ENCODE data around the gene PHLDB3. TPM values are rescaled to one million over a fixed set of nuclear protein-coding genes. Genes with fewer than 3 reads are reported as not detected.

Gene PHLDB3
- total RNA-seq, 6 donors from 2014 or later = 1.8 to 22.6 (median 13.8) TPM

- no peaks in the 10 kb centered on the region for H3K27me3 ChIP-seq
- TF ChIP-seq EP300 (IDR thresholded peaks at IDR 0.05) (no peak), POLR2AphosphoS5 (IDR thresholded peaks at IDR 0.05) (no peak), POLR2A (IDR thresholded peaks at IDR 0.05) (no peak), CTCF (IDR thresholded peaks at IDR 0.05) (no peak)
- peaks cover 18 to 36% (median 20%) of the 10 kb centered on the region in 4 donors for H3K4me1 ChIP-seq
- peaks cover 0 to under 1% (median 0%) of the 10 kb centered on the region in 4 donors for H3K36me3 ChIP-seq
- DNase-seq (peak; percentile 35 to 69), ATAC-seq (ENCODE audit: low FRiP score in 2 of 2) (peak in 1 of 2 donors; percentile 0)
- WGBS, 2 donors = 0 to 1% methylated on average over 11 to 16 of the region's 16 CpGs
- H3K9me3 ChIP-seq = no peaks in the 10 kb centered on the region
- H3K27ac ChIP-seq = peak overlapping the region; percentile 84 to 89 (median 88)
- peak overlapping the region; percentile 47 to 81 (median 62) for H3K4me3 ChIP-seq
These were observed 28.0 kb upstream of the PHLDB3 start for GRCh38 chr19:43532571-43532961.

- ATAC-seq (ENCODE audit: low FRiP score in 2 of 2) (peak in 1 of 2 donors; percentile 50), DNase-seq (peak in 1 of 2 donors; percentile 32)
- Histone ChIP-seq H3K4me3 (peak overlapping the region in 3 of 4 donors; percentile 87 to 97 (median 89)), H3K27me3 (no peaks in the 10 kb centered on the region), H3K9me3 (no peaks in the 10 kb centered on the region), H3K4me1 (peaks cover 21 to 52% (median 31%) of the 10 kb centered on the region in 4 donors), H3K36me3 (no peaks in the 10 kb centered on the region), H3K27ac (peak overlapping the region; percentile 74 to 90 (median 85))
- 47 to 57% methylated on average over 13 of the region's 13 CpGs for WGBS, 2 donors
- no peak for TF ChIP-seq POLR2A (IDR thresholded peaks at IDR 0.05)
- TF ChIP-seq CTCF (IDR thresholded peaks at IDR 0.05) = no peak
- peak in 1 of 2 donors; percentile 45 for TF ChIP-seq POLR2AphosphoS5 (IDR thresholded peaks at IDR 0.05)
- no peak for TF ChIP-seq EP300 (IDR thresholded peaks at IDR 0.05)
These were observed 23.5 kb upstream of the PHLDB3 start for GRCh38 chr19:43527860-43528622.

GRCh38 chr19:43526884-43527859 lies 22.6 kb upstream of the PHLDB3 start, which contains the start of gene ETHE1:
ETHE1 (minus strand) TSS chr19:43527201; CDS start chr19:43527177, 24 bp downstream.
- DNase-seq (peak; percentile 91 to 97), ATAC-seq (ENCODE audit: low FRiP score in 2 of 2) (peak; percentile 91 to 96)
- no peaks in the 10 kb centered on the region for H3K9me3 ChIP-seq
- TF ChIP-seq POLR2A (IDR thresholded peaks at IDR 0.05) (peak in 3 of 4 donors; percentile 59 to 87 (median 78)), CTCF (IDR thresholded peaks at IDR 0.05) (peak in 1 of 6 experiments; percentile 25), EP300 (IDR thresholded peaks at IDR 0.05) (no peak), POLR2AphosphoS5 (IDR thresholded peaks at IDR 0.05) (peak; percentile 83 to 97)
- peak within 1 kb of the TSS; percentile 79 to 97 (median 88) for H3K4me3 ChIP-seq
- no peaks in the 10 kb centered on the region for H3K27me3 ChIP-seq
- peak within 1 kb of the TSS; percentile 74 to 90 (median 85) for H3K27ac ChIP-seq
- WGBS, 2 donors = 6 to 9% methylated on average over 30 to 51 of the region's 54 CpGs
- peaks cover 19 to 45% (median 24%) of the 10 kb centered on the region in 4 donors for H3K4me1 ChIP-seq
- H3K36me3 ChIP-seq = no peaks in the 10 kb centered on the region

GRCh38 chr19:43525836-43526771 lies 21.6 kb upstream of the PHLDB3 start:
- peaks cover 17 to 41% (median 22%) of the 10 kb centered on the region in 4 donors for H3K4me1 ChIP-seq
- TF ChIP-seq EP300 (IDR thresholded peaks at IDR 0.05) (no peak), CTCF (IDR thresholded peaks at IDR 0.05) (no peak), POLR2A (IDR thresholded peaks at IDR 0.05) (no peak), POLR2AphosphoS5 (IDR thresholded peaks at IDR 0.05) (no peak)
- DNase-seq = peak in 1 of 2 donors; percentile 30

More at GRCh38 chr19:43525836-43526771, 21.6 kb upstream of the PHLDB3 start:
- peak overlapping the region; percentile 79 to 97 (median 88) for H3K4me3 ChIP-seq
- no peaks in the 10 kb centered on the region for H3K36me3 ChIP-seq
- 0 to 2% methylated on average over 1 to 13 of the region's 26 CpGs for WGBS, 2 donors
- peak overlapping the region; percentile 74 to 90 (median 85) for H3K27ac ChIP-seq
- H3K9me3 ChIP-seq = no peaks in the 10 kb centered on the region
- no peaks in the 10 kb centered on the region for H3K27me3 ChIP-seq
- ATAC-seq (ENCODE audit: low FRiP score in 2 of 2) = peak; percentile 34 to 58
